Muscle of arm (tissue), 12 donors: Measurements from ENCODE around the gene PHACTR1. TPM values are rescaled to one million over a fixed set of nuclear protein-coding genes. Genes with fewer than 3 reads are reported as not detected.
A peak's percentile ranks its signal among the peaks of the same experiment; 100 is the strongest.
"Not testable (repeated sequence)": the region's sequence is repeated elsewhere in the genome, so short reads cannot be mapped to it uniquely, and the experiment has no call there.

Source experiments
- DNase-seq: peaks from one replicate; pipeline ENCODE4 v3.0.0-alpha.2; 2013
- polyA plus RNA-seq, 12 donors: library from polyadenylated mRNA; unstranded; fragments of 120-200 nt; gene quantifications; one replicate each; pipeline ENCODE4 v1.2.1, GENCODE V29; 2013; ENCODE audit not compliant: insufficient read length in 12 of 12

Gene PHACTR1
- polyA plus RNA-seq, 12 donors, result 4.1 to 25.6 (median 5.3) TPM; not detected in 1

- no peak for DNase-seq
These were observed 520.8 kb downstream of the PHACTR1 start for GRCh38 chr6:13237318-13237717.

- DNase-seq, result no peak
These were observed 521.5 kb downstream of the PHACTR1 start for GRCh38 chr6:13238017-13238416.

GRCh38 chr6:13238640-13239216 lies 522.2 kb downstream of the PHACTR1 start:
- no peak for DNase-seq

GRCh38 chr6:13239530-13240455 lies 523.2 kb downstream of the PHACTR1 start:
- DNase-seq, result no peak

GRCh38 chr6:13241364-13241763 lies 524.8 kb downstream of the PHACTR1 start:
- no peak for DNase-seq

GRCh38 chr6:13242178-13242577 lies 525.6 kb downstream of the PHACTR1 start:
- no peak for DNase-seq

- no peak for DNase-seq
These were observed 526.0 kb downstream of the PHACTR1 start for GRCh38 chr6:13242590-13242989.

- no peak for DNase-seq
These were observed 526.5 kb downstream of the PHACTR1 start for GRCh38 chr6:13243033-13243432.

- not testable (repeated sequence) for DNase-seq
These were observed 527.2 kb downstream of the PHACTR1 start for GRCh38 chr6:13243745-13244144.

GRCh38 chr6:13247627-13248026 lies 531.1 kb downstream of the PHACTR1 start:
- DNase-seq, result no peak

- DNase-seq, result peak; percentile 35
These were observed 531.5 kb downstream of the PHACTR1 start for GRCh38 chr6:13248053-13248452.

- no peak for DNase-seq
These were observed 532.0 kb downstream of the PHACTR1 start for GRCh38 chr6:13248584-13248985.

- DNase-seq, result no peak
These were observed 532.4 kb downstream of the PHACTR1 start for GRCh38 chr6:13248994-13249393.

- DNase-seq, result no peak
These were observed 533.2 kb downstream of the PHACTR1 start for GRCh38 chr6:13249817-13250216.

GRCh38 chr6:13250703-13251102 lies 534.1 kb downstream of the PHACTR1 start:
- no peak for DNase-seq

- no peak for DNase-seq
These were observed 534.7 kb downstream of the PHACTR1 start for GRCh38 chr6:13251242-13251641.

- DNase-seq, result peak; percentile 59
These were observed 536.2 kb downstream of the PHACTR1 start for GRCh38 chr6:13252790-13253189.

- DNase-seq, result no peak
These were observed 536.7 kb downstream of the PHACTR1 start for GRCh38 chr6:13253272-13253671.

GRCh38 chr6:13256266-13257001 lies 539.9 kb downstream of the PHACTR1 start:
- peak; percentile 38 for DNase-seq

- DNase-seq, result no peak
These were observed 542.8 kb downstream of the PHACTR1 start for GRCh38 chr6:13259393-13259792.

- DNase-seq, result no peak
These were observed 543.6 kb downstream of the PHACTR1 start for GRCh38 chr6:13260101-13260598.

- DNase-seq, result no peak
These were observed 544.3 kb downstream of the PHACTR1 start for GRCh38 chr6:13260831-13261230.
